HG03064 (cell line): Measurements from ENCODE around the gene SFXN5.

Experiments
- ATAC-seq: cut with Tn5 transposase; IDR thresholded peaks from one replicate; pipeline ENCODE4 v1.9.1; 2021; ENCODE audit warnings: low read depth; ENCODE audit not compliant: unreplicated experiment

SFXN5 gene

GRCh38 chr2:73027340-73027739, 44.2 kb downstream of the SFXN5 start:
- no peak for ATAC-seq

DNA sequence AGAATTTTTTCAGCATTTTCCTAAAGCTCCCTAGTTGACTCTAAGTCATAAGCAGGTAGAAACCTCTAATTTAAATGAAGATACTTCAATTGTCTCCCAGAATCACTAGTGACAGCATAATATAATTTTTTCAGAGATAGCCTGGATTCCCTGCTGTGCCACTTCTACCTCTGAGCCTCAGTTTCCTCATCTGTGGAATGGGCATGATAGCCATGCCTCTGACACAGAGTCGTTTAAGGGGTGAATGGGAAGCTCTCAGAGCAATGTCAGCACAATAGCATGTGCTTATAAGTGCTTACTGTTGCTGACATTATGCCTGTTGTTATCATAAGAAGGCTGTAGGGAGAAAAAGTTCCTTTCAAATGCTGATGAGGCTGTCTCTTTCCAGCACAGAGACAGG, 48.0 kb downstream of the SFXN5 start:
- ATAC-seq, result no peak

DNA sequence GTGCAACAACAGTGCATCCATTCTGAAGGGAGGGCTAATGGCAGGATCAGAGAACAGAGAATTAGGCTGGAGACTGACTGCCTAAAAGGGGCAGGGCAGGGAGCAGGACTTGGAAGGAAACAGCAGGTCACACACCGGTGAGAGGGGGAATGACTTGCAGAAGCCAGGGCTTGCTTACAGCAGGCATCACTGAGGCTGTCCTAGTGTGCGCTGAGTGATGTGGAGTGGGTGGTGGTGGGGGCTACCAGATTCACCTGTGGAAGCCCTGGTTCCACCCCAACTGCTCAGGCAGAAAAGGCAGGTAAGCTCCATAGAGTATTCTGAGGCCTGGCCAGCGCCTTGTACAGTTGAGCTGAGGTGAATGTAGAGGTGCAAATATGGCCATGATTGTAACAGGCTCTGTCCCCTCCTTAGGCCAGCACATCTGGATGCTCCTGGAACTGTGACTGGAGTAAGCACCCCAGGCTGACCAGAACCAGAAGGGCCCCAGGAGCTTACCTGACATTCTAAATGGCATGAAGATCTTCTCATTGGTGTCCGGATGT, 49.4 kb downstream of the SFXN5 start:
- ATAC-seq, result no peak

- ATAC-seq, result no peak
Measured at GRCh38 chr2:73021371-73022010, 50.0 kb downstream of the SFXN5 start.

GRCh38 chr2:73020657-73021370, 50.7 kb downstream of the SFXN5 start:
- no peak for ATAC-seq

DNA sequence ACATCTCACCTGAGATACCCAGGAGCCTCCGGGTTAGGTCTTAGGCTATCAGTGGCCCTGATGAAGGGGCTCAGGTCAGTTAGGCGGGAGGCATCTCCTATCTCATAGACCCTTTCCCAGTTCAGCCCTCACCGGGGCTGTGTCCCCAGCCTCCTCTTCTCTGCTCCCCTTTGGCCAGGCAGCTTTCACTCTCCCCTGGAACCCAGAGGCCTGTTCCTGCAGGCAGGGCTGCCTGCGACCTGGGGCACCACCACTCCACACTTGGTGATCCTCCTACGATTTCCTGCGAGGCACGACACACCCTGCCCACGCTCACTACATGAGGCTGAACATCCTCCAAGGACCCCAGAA, 51.2 kb downstream of the SFXN5 start:
- no peak for ATAC-seq

DNA sequence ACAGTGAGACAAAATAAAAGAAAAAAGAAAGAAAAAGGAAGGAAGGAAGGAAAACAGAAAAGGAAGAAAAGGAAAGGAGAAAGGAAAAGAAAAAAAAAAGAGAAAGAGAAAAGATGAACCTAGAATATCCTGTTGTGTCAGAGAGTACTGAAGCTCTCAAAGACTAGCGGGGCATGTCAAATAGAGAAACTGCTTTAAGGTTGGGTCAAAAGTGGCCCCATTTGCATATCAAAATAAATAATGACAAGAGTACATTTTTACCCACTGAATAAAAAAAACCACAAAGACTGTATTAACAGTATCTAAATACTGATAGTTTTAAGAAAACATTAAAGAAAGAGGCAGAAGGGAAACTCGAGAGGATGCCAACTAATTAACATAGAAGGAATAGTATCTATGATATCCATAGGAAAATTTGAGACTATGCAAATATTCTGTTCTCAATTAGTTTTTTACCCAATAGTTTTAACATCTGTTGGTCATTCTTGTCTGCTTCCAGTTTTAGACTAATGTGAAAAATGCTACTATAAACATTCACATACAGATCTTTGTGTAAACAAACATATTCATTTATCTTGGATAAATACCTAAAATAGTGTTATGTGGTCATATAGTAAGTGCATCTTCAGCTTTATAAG, 53.2 kb downstream of the SFXN5 start:
- ATAC-seq, result no peak

GRCh38 chr2:73013936-73014335, 57.6 kb downstream of the SFXN5 start:
- no peak for ATAC-seq

DNA sequence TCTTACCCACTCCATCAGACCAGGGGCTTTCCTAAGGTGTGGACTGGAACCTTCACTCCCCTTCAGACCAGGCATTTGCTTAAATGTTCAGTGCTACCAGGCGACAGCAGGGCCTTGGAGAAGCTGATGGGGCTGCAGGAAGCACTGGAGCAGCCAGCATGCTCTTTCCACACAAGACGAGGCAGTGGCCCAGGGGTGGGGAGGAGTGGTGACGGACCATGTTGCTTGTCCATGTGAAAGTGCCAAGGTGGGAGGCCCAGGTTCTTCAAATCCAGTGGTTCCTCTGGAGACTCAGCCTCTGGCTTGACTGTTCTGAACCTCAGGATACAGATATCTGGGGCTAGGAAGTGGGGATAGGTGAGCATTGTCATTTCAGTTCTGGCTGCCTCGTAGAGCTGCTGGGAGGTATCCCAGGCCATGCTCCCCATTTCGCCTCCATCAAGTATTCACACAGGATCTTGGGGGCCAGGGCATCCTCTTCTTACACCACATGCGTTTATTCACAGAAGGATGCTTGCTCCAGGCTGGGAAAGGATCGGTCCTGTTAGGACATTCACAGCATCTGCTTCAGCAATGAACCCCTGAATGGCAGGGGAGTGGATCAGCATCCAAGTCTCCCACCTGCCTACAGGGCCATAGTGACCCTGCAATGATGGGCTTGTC, 62.2 kb downstream of the SFXN5 start:
- ATAC-seq, result no peak

- ATAC-seq, result no peak
Measured at GRCh38 chr2:73008766-73009135, 62.8 kb downstream of the SFXN5 start.

GRCh38 chr2:73007991-73008765, 63.3 kb downstream of the SFXN5 start:
- no peak for ATAC-seq

GRCh38 chr2:73006969-73007710, 64.4 kb downstream of the SFXN5 start:
- no peak for ATAC-seq

DNA sequence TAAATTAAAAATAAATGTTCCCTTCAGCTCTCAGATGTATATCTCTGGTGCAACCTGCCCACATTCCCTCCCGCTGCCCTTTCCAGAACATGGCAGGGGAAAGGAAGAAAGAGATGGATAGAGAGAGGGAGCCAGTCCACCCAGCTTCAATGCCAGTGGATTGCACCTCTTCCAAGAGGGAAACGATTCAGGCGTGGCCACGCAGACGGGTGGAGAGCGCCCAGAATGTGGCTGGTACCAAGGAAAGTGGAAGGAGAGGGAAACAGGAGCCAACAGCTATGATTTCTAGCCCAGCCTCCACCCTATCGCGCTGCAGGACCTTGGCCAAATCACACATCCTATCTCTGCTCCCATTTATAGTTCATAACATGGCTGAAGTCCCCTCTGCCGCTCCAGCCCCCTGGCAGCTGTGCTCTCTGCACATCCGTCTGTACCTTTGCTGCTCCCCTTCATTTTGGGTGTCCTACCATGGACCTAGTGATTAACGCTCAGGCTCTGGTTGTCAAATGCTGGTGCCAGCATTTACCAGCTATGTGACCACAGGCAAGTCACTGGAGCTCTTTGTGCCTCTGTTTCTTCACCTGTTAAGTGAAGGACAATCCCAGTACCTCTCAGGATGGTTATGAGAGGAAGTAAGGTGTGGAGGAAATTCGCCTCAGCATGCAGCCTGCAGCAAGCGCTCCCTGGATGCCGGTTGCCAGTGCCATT, 66.5 kb downstream of the SFXN5 start:
- ATAC-seq, result no peak

DNA sequence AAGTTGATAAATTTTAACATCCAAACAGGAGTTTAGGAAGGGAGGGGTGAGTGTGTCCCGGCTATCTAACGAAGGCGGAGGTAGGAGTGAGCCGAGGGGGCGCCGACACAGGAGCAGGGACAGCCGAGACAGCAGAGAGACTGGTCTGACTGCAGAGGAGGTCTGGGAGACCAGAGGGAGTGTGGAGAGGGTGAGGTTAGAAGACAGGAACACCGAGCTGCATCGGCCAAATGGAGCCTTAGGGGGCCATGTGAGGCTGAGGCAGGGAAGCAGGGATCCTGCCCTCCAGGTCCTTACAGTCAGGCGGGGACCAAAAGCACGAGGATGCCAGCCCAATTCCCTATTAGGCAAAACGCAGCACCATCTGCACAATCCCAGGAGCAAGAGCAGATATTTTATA, 67.0 kb downstream of the SFXN5 start:
- ATAC-seq, result no peak

- ATAC-seq, result no peak
Measured at GRCh38 chr2:73003027-73003426, 68.5 kb downstream of the SFXN5 start.

GRCh38 chr2:73000808-73001570, 70.5 kb downstream of the SFXN5 start:
- no peak for ATAC-seq

- ATAC-seq, result no peak
Measured at GRCh38 chr2:72999729-73000725, 71.5 kb downstream of the SFXN5 start.
